Tibial nerve (tissue), 4 donors: ENCODE results near the gene BTBD9. TPM values are rescaled to one million over a fixed set of nuclear protein-coding genes. Genes with fewer than 3 reads are reported as not detected.

Experiments used
- DNase-seq, 2 donors: peaks; one replicate each; pipeline ENCODE4 v3.0.0-alpha.2; 2019; ENCODE audit warnings: low spot score in 2 of 2
- H3K27ac ChIP-seq, 4 donors: fragments of 200-600 bp; sonication (generic) in 3 of 4; one replicate each; pipeline ENCODE4 v1.5.1; 2017 to 2019; ENCODE audit warnings: mild to moderate bottlenecking in 1 of 4
- H3K27me3 ChIP-seq, 2 donors: fragments of 200-600 bp; sonication (generic) in 1 of 2; one replicate each; pipeline versions ENCODE4 v1.5.1 to v1.6.0; 2017 to 2019
- H3K36me3 ChIP-seq, 3 donors: fragments of 200-600 bp; sonication (generic); one replicate each; pipeline ENCODE4 v1.5.1; 2018 to 2019
- H3K4me1 ChIP-seq, 4 donors: fragments of 200-600 bp; sonication (generic) in 3 of 4; one replicate each; pipeline ENCODE4 v1.5.1; 2017 to 2019
- H3K4me3 ChIP-seq, 4 donors: fragments of 200-600 bp; sonication (generic) in 3 of 4; one replicate each; pipeline ENCODE4 v1.5.1; 2017 to 2019; ENCODE audit warnings: mild to moderate bottlenecking in 1 of 4, moderate library complexity in 1 of 4
- H3K9me3 ChIP-seq, 4 donors: fragments of 200-600 bp; sonication (generic) in 3 of 4; one replicate each; pipeline ENCODE4 v1.5.1; 2017 to 2019
- EP300 ChIP-seq, 2 donors: sonication (generic); formaldehyde crosslinking; IDR thresholded peaks; one replicate each; pipeline ENCODE4 v1.6.1; 2017; ENCODE audit warnings: antibody characterized with exemption in 2 of 2, mild to moderate bottlenecking in 1 of 2
- POLR2A ChIP-seq, 2 donors: fragments of 450-650 bp; IDR thresholded peaks; one replicate each; pipeline ENCODE4 v1.6.1; 2017; ENCODE audit warnings: antibody characterized with exemption in 2 of 2, mild to moderate bottlenecking in 2 of 2, moderate library complexity in 2 of 2
- WGBS, 2 donors: methylation state at CpG; one replicate each; pipeline ENCODE4 v1.1.5; 2018; 5-methylcytosine and 5-hydroxymethylcytosine counted together
- total RNA-seq, 4 donors: library from RNA; depleted of rRNA; stranded (reverse); fragments of >200 nt; gene quantifications; one replicate each; pipeline ENCODE4 v1.1.0, GENCODE V29; 2016
- TF ChIP-seq, protein P1 (sequence below), 5 experiments: fragments of 200-600 bp in 3 of 5; fragments of 450-650 bp in 2 of 5; sonication (generic) in 3 of 5; IDR thresholded peaks; one replicate each; pipeline ENCODE4 v1.5.1; 2016 to 2019; ENCODE audit warnings: antibody characterized with exemption in 5 of 5, mild to moderate bottlenecking in 3 of 5, moderate library complexity in 2 of 5

The BTBD9 gene
- total RNA-seq, 4 donors from 2014 or later, result 7.5 to 23.9 (median 10.7) TPM

DNA sequence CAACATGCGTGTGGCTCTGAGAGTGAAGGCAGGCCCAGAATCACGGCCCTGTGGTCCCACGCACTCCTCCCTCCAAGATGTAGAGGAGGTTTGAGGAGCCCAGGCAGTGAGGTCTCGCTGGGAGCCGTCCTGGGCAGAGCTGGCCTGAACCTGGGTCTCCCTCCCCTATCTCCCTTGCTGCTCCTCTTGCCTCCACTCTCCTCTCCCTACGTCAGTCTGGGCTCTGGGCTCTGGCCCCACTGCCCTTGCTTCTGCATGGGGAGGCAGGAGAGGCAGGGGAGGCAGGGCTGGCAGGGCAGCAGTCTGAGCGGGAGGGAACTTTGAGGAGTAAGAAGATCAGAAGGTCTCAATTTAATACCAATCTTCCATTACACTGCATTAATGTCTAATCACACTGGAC is 445.1 kb downstream of the BTBD9 start:
- Histone ChIP-seq H3K27ac (no peak overlapping the region), H3K36me3 (peaks cover 0 to 9% (median 0%) of the 10 kb centered on the region in 3 donors), H3K4me3 (no peak overlapping the region), H3K9me3 (no peaks in the 10 kb centered on the region), H3K27me3 (no peaks in the 10 kb centered on the region), H3K4me1 (peaks cover 0 to 12% (median 0%) of the 10 kb centered on the region in 4 donors)
- WGBS, 2 donors, result 94 to 98% methylated on average over 7 of the region's 7 CpGs
- no peak for TF ChIP-seq POLR2A (IDR thresholded peaks at IDR 0.05)
- TF ChIP-seq, protein P1, sequence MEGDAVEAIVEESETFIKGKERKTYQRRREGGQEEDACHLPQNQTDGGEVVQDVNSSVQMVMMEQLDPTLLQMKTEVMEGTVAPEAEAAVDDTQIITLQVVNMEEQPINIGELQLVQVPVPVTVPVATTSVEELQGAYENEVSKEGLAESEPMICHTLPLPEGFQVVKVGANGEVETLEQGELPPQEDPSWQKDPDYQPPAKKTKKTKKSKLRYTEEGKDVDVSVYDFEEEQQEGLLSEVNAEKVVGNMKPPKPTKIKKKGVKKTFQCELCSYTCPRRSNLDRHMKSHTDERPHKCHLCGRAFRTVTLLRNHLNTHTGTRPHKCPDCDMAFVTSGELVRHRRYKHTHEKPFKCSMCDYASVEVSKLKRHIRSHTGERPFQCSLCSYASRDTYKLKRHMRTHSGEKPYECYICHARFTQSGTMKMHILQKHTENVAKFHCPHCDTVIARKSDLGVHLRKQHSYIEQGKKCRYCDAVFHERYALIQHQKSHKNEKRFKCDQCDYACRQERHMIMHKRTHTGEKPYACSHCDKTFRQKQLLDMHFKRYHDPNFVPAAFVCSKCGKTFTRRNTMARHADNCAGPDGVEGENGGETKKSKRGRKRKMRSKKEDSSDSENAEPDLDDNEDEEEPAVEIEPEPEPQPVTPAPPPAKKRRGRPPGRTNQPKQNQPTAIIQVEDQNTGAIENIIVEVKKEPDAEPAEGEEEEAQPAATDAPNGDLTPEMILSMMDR (IDR thresholded peaks at IDR 0.05), result no peak
- no peak for TF ChIP-seq EP300 (IDR thresholded peaks at IDR 0.05)
- DNase-seq, result no peak

DNA sequence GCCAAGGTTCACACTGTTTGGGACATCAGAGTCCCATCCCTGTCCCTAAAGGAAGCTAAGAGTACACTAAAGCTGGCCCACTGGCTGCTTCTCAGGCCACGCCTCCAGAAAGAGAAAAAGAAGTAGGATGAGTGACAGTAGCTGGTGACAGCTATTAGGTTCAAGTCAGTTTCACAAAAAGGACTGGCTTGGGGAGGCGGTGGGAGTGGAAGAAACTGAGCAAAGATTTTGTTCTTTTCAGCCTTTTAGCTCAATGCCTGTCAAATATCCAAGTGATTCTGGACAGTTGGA is 445.5 kb downstream of the BTBD9 start:
- TF ChIP-seq POLR2A (IDR thresholded peaks at IDR 0.05), result no peak
- TF ChIP-seq EP300 (IDR thresholded peaks at IDR 0.05), result no peak
- TF ChIP-seq, protein P1 (IDR thresholded peaks at IDR 0.05), result no peak
- Histone ChIP-seq H3K27me3 (no peaks in the 10 kb centered on the region), H3K27ac (no peak overlapping the region), H3K36me3 (peaks cover 0 to 9% (median 0%) of the 10 kb centered on the region in 3 donors), H3K4me1 (peaks cover 0 to 12% (median 0%) of the 10 kb centered on the region in 4 donors), H3K9me3 (no peaks in the 10 kb centered on the region), H3K4me3 (no peak overlapping the region)
- DNase-seq, result no peak
- 92 to 93% methylated on average over 2 of the region's 2 CpGs for WGBS, 2 donors

DNA sequence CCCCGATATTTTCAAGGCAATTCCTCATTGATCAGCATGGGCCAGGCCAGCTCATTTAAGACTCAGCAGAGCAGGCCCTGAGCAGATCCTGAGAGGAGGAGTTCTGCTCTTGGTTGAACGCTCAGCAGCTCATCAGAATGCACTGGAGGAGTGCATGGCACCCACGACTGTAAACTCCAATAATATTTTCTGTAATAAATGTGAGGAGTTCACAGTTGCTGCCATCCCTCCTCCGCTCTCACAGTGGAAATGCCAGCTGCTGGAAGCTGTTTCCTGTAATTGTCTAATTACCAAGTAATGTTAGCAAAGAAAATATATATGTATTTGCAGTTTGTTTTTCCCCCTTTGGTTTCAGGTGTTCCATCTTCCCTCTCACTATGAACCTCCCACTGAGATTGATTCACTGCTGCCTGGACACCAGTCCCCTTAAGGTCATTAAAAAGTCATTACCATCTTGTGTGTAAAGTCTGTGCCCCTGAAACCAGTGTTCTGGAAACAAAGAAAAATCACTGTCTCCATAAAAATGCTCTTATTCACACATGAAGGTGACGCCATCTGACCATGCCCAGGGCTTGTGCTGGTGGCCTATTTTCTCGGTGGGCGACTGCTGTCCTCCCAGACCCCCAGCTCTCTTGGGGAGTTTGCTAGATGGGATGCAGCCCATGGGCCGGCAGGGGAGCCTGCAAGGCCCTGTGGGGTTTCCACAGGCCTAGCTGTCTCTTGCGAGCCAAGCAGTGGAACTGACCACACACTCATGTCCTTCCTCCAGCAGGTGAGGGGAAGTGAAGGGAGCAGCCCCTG is 446.0 kb downstream of the BTBD9 start:
- peaks cover 0 to 12% (median 0%) of the 10 kb centered on the region in 4 donors for H3K4me1 ChIP-seq
- H3K27me3 ChIP-seq, result no peaks in the 10 kb centered on the region
- TF ChIP-seq EP300 (IDR thresholded peaks at IDR 0.05) (no peak), POLR2A (IDR thresholded peaks at IDR 0.05) (no peak)
- TF ChIP-seq, protein P1 (IDR thresholded peaks at IDR 0.05), result no peak
- DNase-seq, result no peak
- no peak overlapping the region for H3K27ac ChIP-seq
- no peaks in the 10 kb centered on the region for H3K9me3 ChIP-seq
- WGBS, 2 donors, result 68 to 72% methylated on average over 7 to 8 of the region's 9 CpGs
- H3K4me3 ChIP-seq, result no peak overlapping the region
- peaks cover 0 to 9% (median 0%) of the 10 kb centered on the region in 3 donors for H3K36me3 ChIP-seq

DNA sequence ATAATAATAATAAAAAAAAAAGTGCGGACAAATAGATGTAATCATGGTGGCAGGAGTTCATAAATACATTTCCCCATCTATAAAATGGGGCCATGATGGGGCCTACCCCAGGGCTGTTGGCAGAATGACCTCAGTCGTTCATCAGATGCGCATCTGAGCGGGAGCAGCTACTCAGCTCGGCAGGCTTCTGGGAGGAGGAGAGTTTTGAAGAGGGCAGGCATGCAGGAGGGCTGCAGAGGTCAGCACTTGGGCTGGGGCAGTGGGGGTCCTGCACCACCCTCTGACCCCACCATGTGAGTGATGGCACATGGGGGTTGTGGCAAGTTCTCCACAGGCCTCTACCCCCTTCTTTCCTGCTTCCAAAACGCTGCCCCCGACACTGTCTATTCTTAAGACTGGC is 446.7 kb downstream of the BTBD9 start:
- H3K27me3 ChIP-seq, result no peaks in the 10 kb centered on the region
- DNase-seq, result no peak
- TF ChIP-seq EP300 (IDR thresholded peaks at IDR 0.05) (no peak), POLR2A (IDR thresholded peaks at IDR 0.05) (no peak)
- TF ChIP-seq, protein P1 (IDR thresholded peaks at IDR 0.05), result no peak
- H3K4me1 ChIP-seq, result peaks cover 0 to 12% (median 0%) of the 10 kb centered on the region in 4 donors
- peaks cover 0 to 11% (median 0%) of the 10 kb centered on the region in 3 donors for H3K36me3 ChIP-seq
- WGBS, 2 donors, result 91 to 94% methylated on average over 7 of the region's 7 CpGs
- no peak overlapping the region for H3K27ac ChIP-seq
- H3K4me3 ChIP-seq, result no peak overlapping the region
- H3K9me3 ChIP-seq, result no peaks in the 10 kb centered on the region

DNA sequence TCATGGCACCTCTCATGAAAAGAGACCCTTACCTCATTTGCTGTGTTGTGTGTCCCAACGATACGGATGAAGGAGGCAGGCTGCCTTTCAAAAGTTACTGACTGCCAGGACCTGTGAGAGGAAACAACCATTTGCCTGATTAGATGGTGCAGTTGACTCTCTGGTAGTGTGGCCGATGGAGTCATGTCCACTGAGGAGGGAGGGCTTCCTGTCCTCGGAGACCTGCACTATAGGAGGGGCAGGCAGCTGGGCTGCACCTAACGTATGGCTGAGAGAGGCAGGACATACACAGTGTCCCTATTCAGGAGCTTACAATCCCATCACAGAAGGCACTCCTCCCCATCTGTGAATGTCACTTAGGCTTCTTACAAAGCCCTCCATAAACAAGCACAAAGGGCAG is 447.2 kb downstream of the BTBD9 start:
- Histone ChIP-seq H3K4me3 (no peak overlapping the region), H3K9me3 (no peaks in the 10 kb centered on the region), H3K27ac (no peak overlapping the region), H3K36me3 (peaks cover 0 to 15% (median 0%) of the 10 kb centered on the region in 3 donors), H3K4me1 (peaks cover 0 to 12% (median 0%) of the 10 kb centered on the region in 4 donors), H3K27me3 (no peaks in the 10 kb centered on the region)
- WGBS, 2 donors, result 68 to 83% methylated on average over 2 to 5 of the region's 5 CpGs
- no peak for DNase-seq
- TF ChIP-seq, protein P1 (IDR thresholded peaks at IDR 0.05), result no peak
- TF ChIP-seq POLR2A (IDR thresholded peaks at IDR 0.05), result no peak
- no peak for TF ChIP-seq EP300 (IDR thresholded peaks at IDR 0.05)
